ENCODE measurements around the gene TNIP3. TPM values are rescaled to one million over a fixed set of nuclear protein-coding genes. Genes with fewer than 3 reads are reported as not detected.

The TNIP3 gene, protein sequence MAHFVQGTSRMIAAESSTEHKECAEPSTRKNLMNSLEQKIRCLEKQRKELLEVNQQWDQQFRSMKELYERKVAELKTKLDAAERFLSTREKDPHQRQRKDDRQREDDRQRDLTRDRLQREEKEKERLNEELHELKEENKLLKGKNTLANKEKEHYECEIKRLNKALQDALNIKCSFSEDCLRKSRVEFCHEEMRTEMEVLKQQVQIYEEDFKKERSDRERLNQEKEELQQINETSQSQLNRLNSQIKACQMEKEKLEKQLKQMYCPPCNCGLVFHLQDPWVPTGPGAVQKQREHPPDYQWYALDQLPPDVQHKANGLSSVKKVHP
- total RNA-seq (2014; rRNA removed; shearing (Covaris generic)) (1.0 TPM in 1 of 2 replicates, not detected in the other), total RNA-seq (2022) (not detected in 2 replicates), Bru-seq, nascent RNA (percentile 8 among the genes with signal in this experiment), BruChase-seq, experiment 1, labeled RNA remaining after a 6-hour chase (not detected), BruChase-seq, experiment 2, labeled RNA remaining after a 2-hour chase (not detected)
- long read RNA-seq, result 0 reads

- Histone ChIP-seq H3K4me2 (ENCODE audit: low read length) (no peak within 1 kb of the TSS), H2AFZ (ENCODE audit: low read length) (no peak within 1 kb of the TSS), H3K79me2 (ENCODE audit: insufficient read depth, low read depth, low read length) (no peaks in the 10 kb centered on the region), H3K9me3 (ENCODE audit: low read length) (no peaks in the 10 kb centered on the region), H3K4me3 (ENCODE audit: low read depth, low read length, poor library complexity, severe bottlenecking) (no peak within 1 kb of the TSS), H3K9me2 (ENCODE audit: insufficient read depth, low read length) (no peaks in the 10 kb centered on the region), H3K4me1 (ENCODE audit: insufficient read depth, low read length, poor library complexity, severe bottlenecking) (no peaks in the 10 kb centered on the region), H3K27ac (ENCODE audit: low read depth, low read length, poor library complexity, severe bottlenecking) (no peak within 1 kb of the TSS), H4K20me1 (ENCODE audit: insufficient read depth, low read length) (no peaks in the 10 kb centered on the region), H3K36me3 (ENCODE audit: insufficient read depth, low read length) (no peaks in the 10 kb centered on the region)
- intact Hi-C loops (cut with micrococcal nuclease; ENCODE audit: unreplicated experiment), result no loop called here
- DNase-seq (ENCODE audit: low spot score), result no peak
- CTCF ChIA-PET (ENCODE audit: unreplicated experiment), result no interaction called here
- TF ChIP-seq CTCF (conservative IDR thresholded peaks at IDR 0.05; ENCODE audit: low read length) (no peak), EZH2phosphoT487 (IDR thresholded peaks at IDR 0.05; ENCODE audit: borderline replicate concordance, low read depth, low read length) (no peak)
- no TSS peak for BruUV-seq (replicated peaks)
- POLR2A ChIA-PET, result no interaction called here
Measured at GRCh38 chr4:121164291-121164690, at the start of gene TNIP3. TSS of gene TNIP3 (minus strand) at chr4:121164321. CDS start at chr4:121164125, 196 bp downstream.

GRCh38 chr4:121212806-121213205 lies 48.7 kb upstream of the TNIP3 start:
- DNase-seq (ENCODE audit: low spot score), result no peak
- no peak overlapping the region for H2AFZ ChIP-seq (ENCODE audit: low read length)
- no TSS peak for BruUV-seq (replicated peaks)
- no peaks in the 10 kb centered on the region for H3K4me1 ChIP-seq (ENCODE audit: insufficient read depth, low read length, poor library complexity, severe bottlenecking)
- H3K4me2 ChIP-seq (ENCODE audit: low read length), result no peak overlapping the region
- H3K9me2 ChIP-seq (ENCODE audit: insufficient read depth, low read length), result no peaks in the 10 kb centered on the region
- CTCF ChIA-PET (ENCODE audit: unreplicated experiment), result no interaction called here
- POLR2A ChIA-PET, result interaction anchor here (1.8 kb wide), 1 partner anchor 16 kb away, joined by 5 read pairs; no protein-coding TSS in a partner anchor
- H4K20me1 ChIP-seq (ENCODE audit: insufficient read depth, low read length), result no peaks in the 10 kb centered on the region
- intact Hi-C loops (cut with micrococcal nuclease; ENCODE audit: unreplicated experiment), result no loop called here
- no peaks in the 10 kb centered on the region for H3K79me2 ChIP-seq (ENCODE audit: insufficient read depth, low read depth, low read length)
- no peaks in the 10 kb centered on the region for H3K36me3 ChIP-seq (ENCODE audit: insufficient read depth, low read length)
- H3K4me3 ChIP-seq (ENCODE audit: low read depth, low read length, poor library complexity, severe bottlenecking), result no peak overlapping the region
- H3K27ac ChIP-seq (ENCODE audit: low read depth, low read length, poor library complexity, severe bottlenecking), result no peak overlapping the region
- TF ChIP-seq CTCF (conservative IDR thresholded peaks at IDR 0.05; ENCODE audit: low read length) (no peak), EZH2phosphoT487 (IDR thresholded peaks at IDR 0.05; ENCODE audit: borderline replicate concordance, low read depth, low read length) (no peak)
- no peaks in the 10 kb centered on the region for H3K9me3 ChIP-seq (ENCODE audit: low read length)

GRCh38 chr4:121209171-121209570 lies 45.0 kb upstream of the TNIP3 start:
- H2AFZ ChIP-seq (ENCODE audit: low read length), result no peak overlapping the region
- no TSS peak for BruUV-seq (replicated peaks)
- H4K20me1 ChIP-seq (ENCODE audit: insufficient read depth, low read length), result no peaks in the 10 kb centered on the region
- TF ChIP-seq CTCF (conservative IDR thresholded peaks at IDR 0.05; ENCODE audit: low read length), result no peak
- no peak for TF ChIP-seq EZH2phosphoT487 (IDR thresholded peaks at IDR 0.05; ENCODE audit: borderline replicate concordance, low read depth, low read length)
- ChIA-PET CTCF (ENCODE audit: unreplicated experiment) (no interaction called here), POLR2A (no interaction called here)
- no peaks in the 10 kb centered on the region for H3K9me2 ChIP-seq (ENCODE audit: insufficient read depth, low read length)
- H3K4me1 ChIP-seq (ENCODE audit: insufficient read depth, low read length, poor library complexity, severe bottlenecking), result no peaks in the 10 kb centered on the region
- DNase-seq (ENCODE audit: low spot score), result no peak
- H3K27ac ChIP-seq (ENCODE audit: low read depth, low read length, poor library complexity, severe bottlenecking), result no peak overlapping the region
- no peak overlapping the region for H3K4me3 ChIP-seq (ENCODE audit: low read depth, low read length, poor library complexity, severe bottlenecking)
- intact Hi-C loops (cut with micrococcal nuclease; ENCODE audit: unreplicated experiment), result no loop called here
- H3K4me2 ChIP-seq (ENCODE audit: low read length), result no peak overlapping the region
- H3K9me3 ChIP-seq (ENCODE audit: low read length), result no peaks in the 10 kb centered on the region
- H3K36me3 ChIP-seq (ENCODE audit: insufficient read depth, low read length), result no peaks in the 10 kb centered on the region
- H3K79me2 ChIP-seq (ENCODE audit: insufficient read depth, low read depth, low read length), result no peaks in the 10 kb centered on the region

Measured in OCI-LY7 (cell line).